Panc1 (cell line): Measurements from ENCODE around the gene CFAP97D1. TPM values are rescaled to one million over a fixed set of nuclear protein-coding genes. Genes with fewer than 3 reads are reported as not detected.

ENCODE experiments used
- ATAC-seq: fragments of 200-7000 bp; cut with Tn5 transposase; 2 replicates; pipeline ENCODE4 v1.9.1; 2020; ENCODE audit warnings: mild to moderate bottlenecking, moderate library complexity
- BruUV-seq: library from RNA; stranded (reverse); fragments of 400-500 nt; replicated peaks from 2 replicates; lab custom pipeline; 2021; lab: Mats Ljungman, UMichigan
- CTCF ChIA-PET: fragments of 300-600 bp; sonication (Branson Sonifier 250); formaldehyde crosslinking; loops from one replicate; lab custom pipeline; 2022; ENCODE audit warnings: antibody characterized with exemption; lab: Charles Lee
- POLR2A ChIA-PET: fragments of 300-600 bp; sonication (Branson Sonifier 250); formaldehyde crosslinking; loops from one replicate; lab custom pipeline; 2022; ENCODE audit warnings: antibody characterized with exemption; lab: Charles Lee
- DNase-seq: peaks from one replicate; pipeline ENCODE4 v3.0.0-alpha.2; 2010; ENCODE audit warnings: low read depth, low spot score
- H3K27ac ChIP-seq: 2 replicates; pipeline ENCODE4 v1.5.1; 2011; ENCODE audit warnings: mild to moderate bottlenecking, low read length, inconsistent platforms
- H3K27me3 ChIP-seq: fragments of 200-500 bp; sonication (Bioruptor generic); 2 replicates; pipeline ENCODE4 v1.6.0; 2014; ENCODE audit warnings: low read length, inconsistent platforms; ENCODE audit not compliant: control insufficient read depth, insufficient read depth
- H3K36me3 ChIP-seq: fragments of 200-500 bp; sonication (Bioruptor generic); 2 replicates; pipeline ENCODE4 v1.5.1; 2014; ENCODE audit warnings: inconsistent platforms, mild to moderate bottlenecking, low read length, moderate library complexity; ENCODE audit not compliant: control insufficient read depth, insufficient read depth
- H3K4me1 ChIP-seq: 2 replicates; pipeline ENCODE4 v1.5.1; 2011; ENCODE audit warnings: inconsistent platforms, mild to moderate bottlenecking, low read length, moderate library complexity; ENCODE audit not compliant: control insufficient read depth, insufficient read depth
- H3K4me3 ChIP-seq, 2 experiments: 2 replicates each; pipeline ENCODE4 v1.5.1; 2011 to 2012; ENCODE audit warnings: low read depth in 2 of 2, low read length in 2 of 2, mild to moderate bottlenecking in 2 of 2, inconsistent platforms in 1 of 2, moderate library complexity in 1 of 2
- H3K9me3 ChIP-seq: fragments of 200-500 bp; sonication (Bioruptor generic); 2 replicates; pipeline ENCODE4 v1.5.1; 2014; ENCODE audit warnings: low read depth, mild to moderate bottlenecking, inconsistent platforms, low read length, moderate library complexity; ENCODE audit not compliant: control insufficient read depth, insufficient read depth
- CTCF ChIP-seq: fragments of 450-650 bp; IDR thresholded peaks from 2 replicates; pipeline ENCODE4 v1.5.1; 2017; ENCODE audit warnings: mild to moderate bottlenecking
- POLR2AphosphoS5 ChIP-seq: IDR thresholded peaks from 2 replicates; pipeline ENCODE4 v1.6.1; 2012; ENCODE audit warnings: mild to moderate bottlenecking, low read depth, low read length, moderate library complexity
- SIN3A ChIP-seq: IDR thresholded peaks from 2 replicates; pipeline ENCODE4 v1.6.1; 2012; ENCODE audit warnings: low read depth, mild to moderate bottlenecking, low read length, moderate library complexity, borderline replicate concordance; ENCODE audit not compliant: insufficient read depth
- TCF7L2 ChIP-seq: IDR thresholded peaks from 2 replicates; pipeline ENCODE4 v1.6.1; 2011; ENCODE audit warnings: mild to moderate bottlenecking, low read depth, low read length, inconsistent platforms
- in situ Hi-C: cut with HindIII; loops from 2 replicates; pipeline ENCODE4 v1.10.0; 2016; ENCODE audit warnings: low sequenced_read_pairs, low pct_unique_long_range_greater_than_20kb
- intact Hi-C: fragments of 100-400 bp; cut with micrococcal nuclease; formaldehyde crosslinking; loops from one replicate; pipeline ENCODE4 v1.10.0; 2022; ENCODE audit not compliant: unreplicated experiment
- total RNA-seq: library from RNA; stranded (reverse); gene quantifications from one replicate; pipeline ENCODE4 v1.2.1, GENCODE V29; 2021; ENCODE audit not compliant: unreplicated experiment
- TF ChIP-seq, protein P1 (sequence below), 2 experiments: IDR thresholded peaks; 2 replicates each; pipeline ENCODE4 v1.6.1; 2011 to 2012; ENCODE audit warnings: low read depth in 2 of 2, control low read depth in 1 of 2, low read length in 1 of 2, mild to moderate bottlenecking in 1 of 2, moderate library complexity in 1 of 2; ENCODE audit not compliant: insufficient read depth in 1 of 2

Gene CFAP97D1
- total RNA-seq, 1 experiment from 2014 or later = not detected

DNA sequence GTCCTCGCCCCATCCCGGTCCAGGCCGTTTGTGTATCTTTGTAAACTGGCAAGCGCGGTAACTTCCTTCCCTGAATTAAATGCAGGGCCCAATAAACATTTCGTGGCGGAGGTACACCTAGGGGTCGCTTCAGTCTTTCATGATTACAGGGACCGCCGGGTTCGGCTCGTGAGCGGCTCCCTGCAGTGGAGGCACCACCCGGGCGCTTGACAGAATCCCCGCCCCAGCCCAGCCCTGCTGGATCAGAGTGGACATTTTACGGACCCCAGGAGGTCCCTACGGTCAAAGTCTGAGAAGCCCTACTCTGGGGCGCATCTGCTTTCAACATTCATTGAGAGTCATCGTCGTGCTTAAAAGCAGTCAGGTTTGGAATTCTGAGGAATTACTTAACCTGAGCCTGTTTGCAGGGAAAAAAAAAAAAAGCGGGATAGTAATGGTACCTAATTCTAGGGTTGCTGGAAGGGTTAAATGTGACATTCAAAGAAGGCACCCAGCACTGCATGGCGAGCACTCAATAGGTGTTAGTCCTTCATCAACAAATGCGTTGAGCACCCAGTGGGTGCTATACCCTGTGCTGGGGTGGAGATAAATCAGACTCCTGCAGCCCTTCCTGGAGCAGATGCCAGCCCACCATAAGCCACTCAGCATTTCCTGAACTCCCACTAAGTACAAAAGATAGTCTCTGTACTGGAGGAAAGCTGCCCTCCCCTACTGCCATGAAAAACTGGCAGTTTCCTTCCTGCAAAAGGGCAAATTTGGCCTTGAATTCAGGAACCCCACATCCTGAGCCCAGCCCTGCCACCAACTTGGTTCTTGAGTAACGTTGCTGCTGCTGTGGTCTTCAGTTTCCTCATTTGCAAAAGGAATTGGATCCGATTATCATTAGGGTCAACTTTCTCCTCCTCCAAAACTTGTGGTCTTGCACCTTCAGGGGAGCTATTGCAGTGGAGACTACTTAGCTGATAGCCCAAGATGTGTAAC is 800 bp upstream of the CFAP97D1 start:
- peak; percentile 13; the same call in 1 of the 2 replicates for ATAC-seq
- peaks cover 9% of the 10 kb centered on the region; the same call in 1 of the 2 replicates for H3K4me1 ChIP-seq
- ChIA-PET CTCF (no interaction called here), POLR2A (no interaction called here)
- no peak overlapping the region for H3K27ac ChIP-seq
- in situ Hi-C loops = no loop called here
- H3K4me3 ChIP-seq = peak overlapping the region; percentile 65 to 70
- H3K36me3 ChIP-seq = no peaks in the 10 kb centered on the region
- no TSS peak for BruUV-seq
- TF ChIP-seq, protein P1, sequence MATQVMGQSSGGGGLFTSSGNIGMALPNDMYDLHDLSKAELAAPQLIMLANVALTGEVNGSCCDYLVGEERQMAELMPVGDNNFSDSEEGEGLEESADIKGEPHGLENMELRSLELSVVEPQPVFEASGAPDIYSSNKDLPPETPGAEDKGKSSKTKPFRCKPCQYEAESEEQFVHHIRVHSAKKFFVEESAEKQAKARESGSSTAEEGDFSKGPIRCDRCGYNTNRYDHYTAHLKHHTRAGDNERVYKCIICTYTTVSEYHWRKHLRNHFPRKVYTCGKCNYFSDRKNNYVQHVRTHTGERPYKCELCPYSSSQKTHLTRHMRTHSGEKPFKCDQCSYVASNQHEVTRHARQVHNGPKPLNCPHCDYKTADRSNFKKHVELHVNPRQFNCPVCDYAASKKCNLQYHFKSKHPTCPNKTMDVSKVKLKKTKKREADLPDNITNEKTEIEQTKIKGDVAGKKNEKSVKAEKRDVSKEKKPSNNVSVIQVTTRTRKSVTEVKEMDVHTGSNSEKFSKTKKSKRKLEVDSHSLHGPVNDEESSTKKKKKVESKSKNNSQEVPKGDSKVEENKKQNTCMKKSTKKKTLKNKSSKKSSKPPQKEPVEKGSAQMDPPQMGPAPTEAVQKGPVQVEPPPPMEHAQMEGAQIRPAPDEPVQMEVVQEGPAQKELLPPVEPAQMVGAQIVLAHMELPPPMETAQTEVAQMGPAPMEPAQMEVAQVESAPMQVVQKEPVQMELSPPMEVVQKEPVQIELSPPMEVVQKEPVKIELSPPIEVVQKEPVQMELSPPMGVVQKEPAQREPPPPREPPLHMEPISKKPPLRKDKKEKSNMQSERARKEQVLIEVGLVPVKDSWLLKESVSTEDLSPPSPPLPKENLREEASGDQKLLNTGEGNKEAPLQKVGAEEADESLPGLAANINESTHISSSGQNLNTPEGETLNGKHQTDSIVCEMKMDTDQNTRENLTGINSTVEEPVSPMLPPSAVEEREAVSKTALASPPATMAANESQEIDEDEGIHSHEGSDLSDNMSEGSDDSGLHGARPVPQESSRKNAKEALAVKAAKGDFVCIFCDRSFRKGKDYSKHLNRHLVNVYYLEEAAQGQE (IDR thresholded peaks at IDR 0.05; ENCODE audit: insufficient read depth in 1 of 2, low read depth in 2 of 2, low read length in 1 of 2) = no peak
- TF ChIP-seq TCF7L2 (no peak), POLR2AphosphoS5 (no peak), CTCF (no peak), SIN3A (no peak)
- intact Hi-C loops = no loop called here
- no peak for DNase-seq
- no peaks in the 10 kb centered on the region for H3K9me3 ChIP-seq
- no peaks in the 10 kb centered on the region for H3K27me3 ChIP-seq

DNA sequence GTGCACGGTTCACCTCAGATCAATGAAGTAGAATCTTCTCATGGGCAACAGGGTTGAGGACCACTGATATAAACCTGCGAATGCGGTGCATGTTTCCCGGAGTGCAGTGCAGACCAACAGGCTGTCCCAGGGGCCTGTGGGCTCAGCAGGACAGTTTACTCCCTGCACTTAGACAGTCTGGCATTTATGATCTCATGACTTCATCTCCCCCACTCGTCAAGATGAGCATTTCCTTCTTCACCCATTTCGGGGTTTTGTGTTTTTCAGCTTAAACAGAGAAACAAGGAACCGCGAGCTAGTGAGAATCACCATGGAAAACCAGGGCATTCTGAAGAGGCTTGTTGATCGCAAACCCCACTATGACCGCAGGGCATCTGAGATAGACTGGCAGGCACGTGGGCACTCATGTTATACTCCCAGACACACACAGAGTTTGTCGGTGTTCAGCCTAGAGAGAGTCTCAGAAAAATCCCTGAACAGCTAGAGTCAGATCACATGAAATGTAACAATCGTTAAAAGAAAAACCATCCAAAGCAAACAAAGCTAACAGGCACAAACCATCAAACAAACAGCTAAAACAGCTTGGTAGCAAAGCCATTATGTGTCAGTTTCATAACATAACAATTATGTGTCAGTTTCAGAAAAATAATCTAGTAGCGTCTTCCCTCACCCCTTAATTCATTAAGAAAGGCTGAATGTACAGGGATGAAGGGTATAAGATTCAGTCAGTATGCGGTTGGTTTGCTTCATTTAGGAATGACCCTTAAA is 2.9 kb downstream of the CFAP97D1 start:
- intact Hi-C loops = no loop called here
- Histone ChIP-seq H3K9me3 (no peaks in the 10 kb centered on the region), H3K4me1 (0 out of 2 replicates have a peak, but pooled peaks cover 3% of the 10 kb centered on the region), H3K27me3 (no peaks in the 10 kb centered on the region), H3K27ac (no peak overlapping the region), H3K4me3 (no peak overlapping the region), H3K36me3 (no peaks in the 10 kb centered on the region)
- DNase-seq (no peak), ATAC-seq (no peak)
- CTCF ChIA-PET = no interaction called here
- in situ Hi-C loops = no loop called here
- POLR2A ChIA-PET = no interaction called here
- BruUV-seq = no TSS peak
- TF ChIP-seq TCF7L2 = no peak
